Liver (tissue), 9 donors: ENCODE results near the gene MELK. TPM values are rescaled to one million over a fixed set of nuclear protein-coding genes. Genes with fewer than 3 reads are reported as not detected.

Experiments
- DNase-seq: peaks from one replicate; pipeline ENCODE4 v3.0.0-alpha.2; 2017; ENCODE audit warnings: low spot score
- H3K27ac ChIP-seq, 2 donors: one replicate each; pipeline ENCODE4 v1.7.0; 2013; ENCODE audit warnings: inconsistent platforms in 2 of 2, low read length in 2 of 2, control low read depth in 1 of 2, low read depth in 1 of 2, mild to moderate bottlenecking in 1 of 2
- H3K27me3 ChIP-seq, 4 donors: one replicate each; pipeline versions ENCODE4 v1.6.1 to v1.7.0; 2013; ENCODE audit warnings: low read length in 3 of 4, inconsistent platforms in 1 of 4, mild to moderate bottlenecking in 1 of 4, moderate library complexity in 1 of 4; ENCODE audit not compliant: control insufficient read depth in 4 of 4, insufficient read depth in 4 of 4
- H3K36me3 ChIP-seq, 4 donors: one replicate each; pipeline versions ENCODE4 v1.6.1 to v1.7.0; 2013; ENCODE audit warnings: low read length in 3 of 4, mild to moderate bottlenecking in 3 of 4, low read depth in 1 of 4, moderate library complexity in 1 of 4; ENCODE audit not compliant: control insufficient read depth in 4 of 4, insufficient read depth in 3 of 4
- H3K4me1 ChIP-seq, 4 donors: one replicate each; pipeline versions ENCODE4 v1.6.1 to v1.7.0; 2013; ENCODE audit warnings: low read length in 3 of 4, mild to moderate bottlenecking in 3 of 4, moderate library complexity in 1 of 4; ENCODE audit not compliant: control insufficient read depth in 4 of 4, insufficient read depth in 4 of 4
- H3K4me3 ChIP-seq, 3 donors: one replicate each; pipeline versions ENCODE4 v1.6.1 to v1.7.0; 2013; ENCODE audit warnings: low read length in 3 of 3, control low read depth in 1 of 3, low read depth in 1 of 3, mild to moderate bottlenecking in 1 of 3
- H3K9ac ChIP-seq, 2 donors: one replicate each; pipeline ENCODE4 v1.7.0; 2013; ENCODE audit warnings: low read length in 2 of 2, mild to moderate bottlenecking in 2 of 2, moderate library complexity in 2 of 2, control low read depth in 1 of 2, low read depth in 1 of 2
- H3K9me3 ChIP-seq, 4 donors: one replicate each; pipeline versions ENCODE4 v1.6.1 to v1.7.0; 2013; ENCODE audit warnings: low read length in 3 of 4; ENCODE audit not compliant: control insufficient read depth in 4 of 4
- FOXA1 ChIP-seq: IDR thresholded peaks from 2 replicates; pipeline ENCODE4 v1.6.1; 2016; ENCODE audit warnings: antibody characterized with exemption
- FOXA2 ChIP-seq: IDR thresholded peaks from 2 replicates; pipeline ENCODE4 v1.6.1; 2016; ENCODE audit warnings: antibody characterized with exemption
- HNF4G ChIP-seq: IDR thresholded peaks from 2 replicates; pipeline ENCODE4 v1.6.1; 2016; ENCODE audit warnings: antibody characterized with exemption
- RAD21 ChIP-seq, 2 donors: IDR thresholded peaks; 2 replicates each; pipeline ENCODE4 v1.6.1; 2016; ENCODE audit warnings: antibody characterized with exemption in 2 of 2, mild to moderate bottlenecking in 2 of 2
- REST ChIP-seq: IDR thresholded peaks from 2 replicates; pipeline ENCODE4 v1.6.1; 2016; ENCODE audit warnings: antibody characterized with exemption, mild to moderate bottlenecking
- SP1 ChIP-seq: IDR thresholded peaks from 2 replicates; pipeline ENCODE4 v1.6.1; 2018; ENCODE audit warnings: antibody characterized with exemption, mild to moderate bottlenecking
- TAF1 ChIP-seq: conservative IDR thresholded peaks from 2 replicates; pipeline ENCODE4 v1.6.1; 2016; ENCODE audit warnings: antibody characterized with exemption, mild to moderate bottlenecking
- WGBS: extraction: QIAGEN DNeasy Blood & Tissue Kit; methylation state at CpG from one replicate; pipeline ENCODE4 v1.1.7; 2013; 5-methylcytosine and 5-hydroxymethylcytosine counted together
- polyA plus RNA-seq, 2 donors: library from polyadenylated mRNA; stranded (reverse) in 1 of 2; unstranded in 1 of 2; fragments of 200-250 nt in 1 of 2; fragments of >200 nt in 1 of 2; fragmentation: Nextera tagmentation in 1 of 2; extraction: Ambion mirVana in 1 of 2; gene quantifications; one replicate each; pipeline versions ENCODE4 v1.2.1 to v1.2.3, GENCODE V29; 2013 to 2015
- total RNA-seq, 2 donors: library from RNA; depleted of rRNA; stranded (reverse); fragments of >200 nt; gene quantifications; one replicate each; pipeline ENCODE4 v1.2.3, GENCODE V29; 2014
- TF ChIP-seq, protein P1 (sequence below): IDR thresholded peaks from 2 replicates; pipeline ENCODE4 v1.6.1; 2016; ENCODE audit warnings: antibody characterized with exemption
- TF ChIP-seq, protein P2 (sequence below): fragments of 150-350 bp; IDR thresholded peaks from 2 replicates; pipeline ENCODE4 v1.5.1; 2017; ENCODE audit warnings: improper control_type of control experiment, low read depth, low read length; ENCODE audit not compliant: missing input control
- donor health status: healthy.
- donor health status: healthy.
- donor health status: healthy.
- donor health status: healthy.
- donor health status: healthy.

Gene MELK
- total and polyA plus RNA-seq, 4 donors = 0.08 to 19.5 (median 1.0) TPM

- no peaks in the 10 kb centered on the region for H3K36me3 ChIP-seq
- DNase-seq = no peak
- H3K27me3 ChIP-seq = no peaks in the 10 kb centered on the region
- H3K4me1 ChIP-seq = no peaks in the 10 kb centered on the region
- H3K9me3 ChIP-seq = no peaks in the 10 kb centered on the region
- H3K4me3 ChIP-seq = no peak overlapping the region
- TF ChIP-seq FOXA1 (no peak), HNF4G (no peak), FOXA2 (no peak), TAF1 (no peak)
- H3K9ac ChIP-seq = no peak overlapping the region
- WGBS = 94% methylated on average over 4 of the region's 4 CpGs
- no peak overlapping the region for H3K27ac ChIP-seq
These were observed 20.3 kb downstream of the MELK start for GRCh38 chr9:36592801-36593583.

- Histone ChIP-seq H3K27ac (no peak overlapping the region), H3K36me3 (no peaks in the 10 kb centered on the region), H3K4me1 (no peaks in the 10 kb centered on the region), H3K9ac (no peak overlapping the region), H3K27me3 (no peaks in the 10 kb centered on the region), H3K4me3 (no peak overlapping the region), H3K9me3 (no peaks in the 10 kb centered on the region)
- DNase-seq = no peak
- 90% methylated on average over 3 of the region's 3 CpGs for whole genome bisulfite sequencing
- TF ChIP-seq SP1 (no peak), REST (no peak), HNF4G (no peak)
These were observed 21.5 kb downstream of the MELK start for GRCh38 chr9:36594213-36594612.

GRCh38 chr9:36597412-36598178 is 24.9 kb downstream of the MELK start:
- H3K27me3 ChIP-seq = no peaks in the 10 kb centered on the region
- DNase-seq = no peak
- H3K4me1 ChIP-seq = no peaks in the 10 kb centered on the region
- H3K9me3 ChIP-seq = no peaks in the 10 kb centered on the region
- H3K27ac ChIP-seq = no peak overlapping the region
- peak in 1 of 2 donors; percentile 41 for TF ChIP-seq RAD21 (IDR thresholded peaks at IDR 0.05)
- no peak for TF ChIP-seq FOXA1
- TF ChIP-seq, protein P1, sequence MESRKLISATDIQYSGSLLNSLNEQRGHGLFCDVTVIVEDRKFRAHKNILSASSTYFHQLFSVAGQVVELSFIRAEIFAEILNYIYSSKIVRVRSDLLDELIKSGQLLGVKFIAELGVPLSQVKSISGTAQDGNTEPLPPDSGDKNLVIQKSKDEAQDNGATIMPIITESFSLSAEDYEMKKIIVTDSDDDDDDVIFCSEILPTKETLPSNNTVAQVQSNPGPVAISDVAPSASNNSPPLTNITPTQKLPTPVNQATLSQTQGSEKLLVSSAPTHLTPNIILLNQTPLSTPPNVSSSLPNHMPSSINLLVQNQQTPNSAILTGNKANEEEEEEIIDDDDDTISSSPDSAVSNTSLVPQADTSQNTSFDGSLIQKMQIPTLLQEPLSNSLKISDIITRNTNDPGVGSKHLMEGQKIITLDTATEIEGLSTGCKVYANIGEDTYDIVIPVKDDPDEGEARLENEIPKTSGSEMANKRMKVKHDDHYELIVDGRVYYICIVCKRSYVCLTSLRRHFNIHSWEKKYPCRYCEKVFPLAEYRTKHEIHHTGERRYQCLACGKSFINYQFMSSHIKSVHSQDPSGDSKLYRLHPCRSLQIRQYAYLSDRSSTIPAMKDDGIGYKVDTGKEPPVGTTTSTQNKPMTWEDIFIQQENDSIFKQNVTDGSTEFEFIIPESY = no peak
- TF ChIP-seq, protein P2, sequence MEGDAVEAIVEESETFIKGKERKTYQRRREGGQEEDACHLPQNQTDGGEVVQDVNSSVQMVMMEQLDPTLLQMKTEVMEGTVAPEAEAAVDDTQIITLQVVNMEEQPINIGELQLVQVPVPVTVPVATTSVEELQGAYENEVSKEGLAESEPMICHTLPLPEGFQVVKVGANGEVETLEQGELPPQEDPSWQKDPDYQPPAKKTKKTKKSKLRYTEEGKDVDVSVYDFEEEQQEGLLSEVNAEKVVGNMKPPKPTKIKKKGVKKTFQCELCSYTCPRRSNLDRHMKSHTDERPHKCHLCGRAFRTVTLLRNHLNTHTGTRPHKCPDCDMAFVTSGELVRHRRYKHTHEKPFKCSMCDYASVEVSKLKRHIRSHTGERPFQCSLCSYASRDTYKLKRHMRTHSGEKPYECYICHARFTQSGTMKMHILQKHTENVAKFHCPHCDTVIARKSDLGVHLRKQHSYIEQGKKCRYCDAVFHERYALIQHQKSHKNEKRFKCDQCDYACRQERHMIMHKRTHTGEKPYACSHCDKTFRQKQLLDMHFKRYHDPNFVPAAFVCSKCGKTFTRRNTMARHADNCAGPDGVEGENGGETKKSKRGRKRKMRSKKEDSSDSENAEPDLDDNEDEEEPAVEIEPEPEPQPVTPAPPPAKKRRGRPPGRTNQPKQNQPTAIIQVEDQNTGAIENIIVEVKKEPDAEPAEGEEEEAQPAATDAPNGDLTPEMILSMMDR = peak; percentile 57
- H3K4me3 ChIP-seq = no peak overlapping the region
- no peaks in the 10 kb centered on the region for H3K36me3 ChIP-seq
- H3K9ac ChIP-seq = no peak overlapping the region
- WGBS = 95% methylated on average over 2 of the region's 2 CpGs
